Fibroblast of skin of left quadriceps (primary cell): ENCODE results near the gene SLC25A42.
"Not testable (repeated sequence)": the region's sequence is repeated elsewhere in the genome, so short reads cannot be mapped to it uniquely, and the experiment has no call there.

Experiments
- DNase-seq, 2 experiments: peaks; one replicate each; pipeline ENCODE4 v3.0.0-alpha.2; 2013; ENCODE audit warnings: low read depth in 2 of 2

The SLC25A42 gene

GRCh38 chr19:19135713-19136112 is 71.9 kb downstream of the SLC25A42 start:
- not testable (repeated sequence) for DNase-seq

GRCh38 chr19:19137556-19138108 is 73.8 kb downstream of the SLC25A42 start:
- DNase-seq: no peak

GRCh38 chr19:19138109-19138981 is 74.6 kb downstream of the SLC25A42 start, which contains the start of gene TMEM161A:
TSS of gene TMEM161A (minus strand) at chr19:19138478. CDS start at chr19:19138428, 50 bp downstream.
- peak; percentile 98 for DNase-seq

- DNase-seq: no peak
Observed at GRCh38 chr19:19139876-19140229, 76.1 kb downstream of the SLC25A42 start.

GRCh38 chr19:19140476-19140875 is 76.7 kb downstream of the SLC25A42 start:
- no peak for DNase-seq

- DNase-seq: no peak
Observed at GRCh38 chr19:19142347-19142746, 78.6 kb downstream of the SLC25A42 start.

GRCh38 chr19:19145281-19145680 is 81.5 kb downstream of the SLC25A42 start:
- DNase-seq: no peak

GRCh38 chr19:19145684-19146608 is 82.2 kb downstream of the SLC25A42 start:
- peak; percentile 20 to 23 for DNase-seq

- DNase-seq: no peak
Observed at GRCh38 chr19:19146865-19147264, 83.1 kb downstream of the SLC25A42 start.

GRCh38 chr19:19147344-19147743 is 83.5 kb downstream of the SLC25A42 start:
- DNase-seq: no peak

- not testable (repeated sequence) for DNase-seq
Observed at GRCh38 chr19:19148504-19148903, 84.7 kb downstream of the SLC25A42 start.

GRCh38 chr19:19149435-19149834 is 85.6 kb downstream of the SLC25A42 start:
- no peak for DNase-seq

GRCh38 chr19:19151418-19151817 is 87.6 kb downstream of the SLC25A42 start:
- DNase-seq: no peak

GRCh38 chr19:19152668-19153384 is 89.0 kb downstream of the SLC25A42 start:
- no peak for DNase-seq

GRCh38 chr19:19154768-19155494 is 91.1 kb downstream of the SLC25A42 start:
- DNase-seq: no peak

GRCh38 chr19:19155495-19156219 is 91.9 kb downstream of the SLC25A42 start:
- DNase-seq: no peak

GRCh38 chr19:19157808-19158207 is 94.0 kb downstream of the SLC25A42 start:
- no peak for DNase-seq

GRCh38 chr19:19159534-19159933 is 95.7 kb downstream of the SLC25A42 start:
- DNase-seq: no peak

- DNase-seq: no peak
Observed at GRCh38 chr19:19160461-19161035, 96.8 kb downstream of the SLC25A42 start.

GRCh38 chr19:19162495-19162894 is 98.7 kb downstream of the SLC25A42 start:
- DNase-seq: no peak
